Spleen (tissue), 7 donors: ENCODE measurements around the gene CELA2A.

Source experiments
- POLR2A ChIP-seq, 3 donors: fragments of 450-650 bp; IDR thresholded peaks; one replicate each; pipeline ENCODE4 v1.5.1; 2017; ENCODE audit warnings: antibody characterized with exemption in 3 of 3, mild to moderate bottlenecking in 1 of 3
- POLR2AphosphoS5 ChIP-seq, 3 donors: sonication (generic); formaldehyde crosslinking; IDR thresholded peaks; one replicate each; pipeline ENCODE4 v1.5.1; 2017; ENCODE audit warnings: antibody characterized with exemption in 3 of 3
- TF ChIP-seq, protein P1 (sequence below), 11 experiments: fragments of 200-600 bp in 7 of 11; fragments of 450-650 bp in 4 of 11; sonication (generic) in 4 of 11; IDR thresholded peaks in 8 of 11; conservative IDR thresholded peaks in 3 of 11; 1 replicate in 7 of 11; 2 replicates in 4 of 11; pipeline versions ENCODE4 v1.4.0 to v1.8.0; 2016 to 2021; ENCODE audit warnings: antibody characterized with exemption in 11 of 11, inconsistent platforms in 4 of 11, mild to moderate bottlenecking in 1 of 11
- donor health status: DM: no; HTN: no; CAD: no; lungs with moderate emphysema.
- donor health status: DM: no; HTN: no; CAD: no.
- donor health status: DM: no; HTN: no; CAD: no.

DNA sequence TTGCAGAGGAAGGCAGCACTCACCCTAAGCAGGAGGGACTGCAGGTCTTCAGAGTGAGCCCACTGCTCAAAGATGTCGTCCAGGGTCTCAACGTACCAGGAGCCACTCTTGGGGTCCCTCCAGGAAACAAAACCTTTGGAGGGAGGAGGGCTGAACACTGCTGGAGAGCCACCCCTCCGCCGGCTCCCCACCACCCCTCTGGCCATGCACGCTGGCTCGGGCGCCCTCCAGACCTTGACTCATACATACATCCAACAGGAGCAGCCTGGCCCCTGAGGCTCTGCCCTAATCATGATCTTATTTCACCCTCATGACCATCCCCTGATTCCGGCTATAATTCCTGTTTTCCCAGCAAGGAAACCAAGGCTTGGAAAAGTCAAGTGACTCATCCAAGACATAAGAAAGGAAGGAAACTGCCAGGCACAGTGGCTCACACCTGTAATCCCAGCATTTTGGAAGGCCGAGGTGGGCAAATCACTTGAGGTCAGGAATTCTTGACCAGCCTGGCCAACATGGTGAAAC lies 37.4 kb downstream of the CELA2A start:
- TF ChIP-seq POLR2AphosphoS5 (IDR thresholded peaks at IDR 0.05) (no peak), POLR2A (IDR thresholded peaks at IDR 0.05) (no peak)
- TF ChIP-seq, protein P1, sequence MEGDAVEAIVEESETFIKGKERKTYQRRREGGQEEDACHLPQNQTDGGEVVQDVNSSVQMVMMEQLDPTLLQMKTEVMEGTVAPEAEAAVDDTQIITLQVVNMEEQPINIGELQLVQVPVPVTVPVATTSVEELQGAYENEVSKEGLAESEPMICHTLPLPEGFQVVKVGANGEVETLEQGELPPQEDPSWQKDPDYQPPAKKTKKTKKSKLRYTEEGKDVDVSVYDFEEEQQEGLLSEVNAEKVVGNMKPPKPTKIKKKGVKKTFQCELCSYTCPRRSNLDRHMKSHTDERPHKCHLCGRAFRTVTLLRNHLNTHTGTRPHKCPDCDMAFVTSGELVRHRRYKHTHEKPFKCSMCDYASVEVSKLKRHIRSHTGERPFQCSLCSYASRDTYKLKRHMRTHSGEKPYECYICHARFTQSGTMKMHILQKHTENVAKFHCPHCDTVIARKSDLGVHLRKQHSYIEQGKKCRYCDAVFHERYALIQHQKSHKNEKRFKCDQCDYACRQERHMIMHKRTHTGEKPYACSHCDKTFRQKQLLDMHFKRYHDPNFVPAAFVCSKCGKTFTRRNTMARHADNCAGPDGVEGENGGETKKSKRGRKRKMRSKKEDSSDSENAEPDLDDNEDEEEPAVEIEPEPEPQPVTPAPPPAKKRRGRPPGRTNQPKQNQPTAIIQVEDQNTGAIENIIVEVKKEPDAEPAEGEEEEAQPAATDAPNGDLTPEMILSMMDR (IDR thresholded peaks at IDR 0.05 in 8 of 11, conservative IDR thresholded peaks at IDR 0.05 in 3 of 11), result no peak
